Hindlimb muscle (tissue), 1 donor: ENCODE data around the gene BARHL2. TPM values are rescaled to one million over a fixed set of nuclear protein-coding genes. Genes with fewer than 3 reads are reported as not detected.

Experiments
- DNase-seq: peaks from one replicate; pipeline ENCODE4 v3.0.0-alpha.2; 2013
- polyA plus RNA-seq: library from polyadenylated mRNA; unstranded; fragments of 120-200 nt; gene quantifications from one replicate; pipeline ENCODE4 v1.2.1, GENCODE V29; 2013; ENCODE audit not compliant: insufficient read length

Gene BARHL2
- polyA plus RNA-seq, 1 donor = not detected

DNA sequence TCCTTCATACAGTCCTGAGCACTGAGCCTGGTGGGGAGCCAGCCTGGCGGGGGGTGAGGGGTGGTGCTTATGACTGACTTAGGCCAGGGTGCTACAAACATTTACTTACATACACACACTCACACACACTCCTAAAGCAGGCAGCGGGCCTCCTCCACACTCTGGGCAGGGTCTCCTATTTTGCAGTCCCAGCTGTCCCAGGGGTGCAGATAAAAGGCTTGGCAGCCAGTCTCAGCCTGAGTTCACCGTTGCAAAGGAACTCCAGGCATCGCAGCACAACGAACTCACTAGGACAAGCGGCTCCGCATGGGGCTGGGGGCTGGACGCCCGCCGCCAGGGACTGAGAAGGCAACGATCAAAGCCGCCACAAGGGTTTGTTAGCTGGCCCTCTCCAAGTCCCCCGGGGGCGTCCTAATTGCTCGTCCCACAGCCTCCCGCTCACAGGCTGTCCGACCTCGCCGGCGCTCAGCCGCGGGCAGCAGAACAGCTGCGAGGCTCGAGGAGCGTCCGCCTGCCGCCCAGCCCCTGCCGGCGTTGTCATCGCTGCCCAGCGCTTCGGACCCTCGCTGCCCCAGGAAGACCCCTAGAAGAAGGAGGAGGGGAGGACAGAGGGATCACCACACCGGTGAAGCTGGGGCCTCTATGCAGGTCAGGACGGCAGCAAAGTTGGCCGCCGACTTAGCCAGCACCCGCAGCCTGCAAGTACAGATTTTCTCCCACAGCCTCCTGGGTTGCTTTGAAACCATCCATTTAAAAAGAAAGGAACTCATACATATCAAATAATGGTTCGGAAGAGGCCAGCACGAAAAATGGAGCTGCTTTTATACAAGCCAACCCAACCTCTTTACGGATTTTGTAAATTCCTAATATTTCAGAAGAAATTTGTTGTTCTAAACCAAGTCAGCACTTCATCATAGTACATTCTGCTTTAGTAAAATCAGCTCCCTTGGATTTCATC lies 6.2 kb downstream of the BARHL2 start:
- no peak for DNase-seq

DNA sequence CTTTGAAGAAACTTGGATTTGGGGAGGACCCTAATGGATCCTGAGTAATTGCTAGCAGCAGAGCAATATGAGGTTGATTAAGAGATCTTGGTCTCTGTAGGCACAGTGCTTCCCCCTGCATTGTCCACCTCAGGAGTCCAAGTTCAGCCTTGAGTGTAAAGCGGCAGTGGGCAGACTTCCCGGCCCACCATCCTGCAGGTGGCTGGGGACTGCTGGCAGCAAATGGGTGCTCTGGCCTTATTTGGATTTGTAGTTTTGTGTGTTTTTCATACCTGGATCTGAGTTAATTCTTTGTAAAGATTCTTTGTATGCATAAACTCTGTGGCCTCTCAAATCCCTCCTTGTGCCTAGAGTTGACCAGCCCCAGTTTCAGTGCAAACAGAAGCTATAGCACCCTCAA lies 7.6 kb downstream of the BARHL2 start:
- DNase-seq = no peak

- no peak for DNase-seq
These were observed 8.3 kb downstream of the BARHL2 start for GRCh38 chr1:90708826-90709225.

DNA sequence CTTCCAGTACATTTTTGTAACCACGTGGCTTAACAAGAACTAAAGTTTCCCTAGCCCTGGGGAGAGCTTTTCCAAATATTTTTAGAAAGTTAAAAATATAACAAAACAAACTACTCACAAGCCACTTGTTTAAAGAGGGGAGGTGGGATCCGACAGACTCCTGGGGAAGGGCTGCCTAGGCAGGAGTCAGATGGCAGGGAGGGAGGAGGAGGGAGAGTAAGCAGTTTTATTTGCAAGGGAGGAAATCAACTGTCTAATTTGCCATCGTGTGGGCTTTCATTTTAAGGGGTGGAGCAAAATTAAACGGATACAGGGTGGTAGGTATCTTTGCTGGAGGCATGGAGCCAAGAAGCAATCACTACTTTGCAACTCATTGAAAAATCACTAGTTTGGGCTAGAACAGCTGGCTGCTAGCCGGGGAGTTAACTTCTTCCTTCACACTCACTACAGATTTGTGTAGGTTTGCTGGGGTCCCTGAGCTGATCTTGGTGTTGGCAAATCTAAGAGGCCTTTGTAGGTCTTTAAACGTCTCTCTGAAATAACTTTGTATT lies 8.8 kb downstream of the BARHL2 start:
- no peak for DNase-seq

DNA sequence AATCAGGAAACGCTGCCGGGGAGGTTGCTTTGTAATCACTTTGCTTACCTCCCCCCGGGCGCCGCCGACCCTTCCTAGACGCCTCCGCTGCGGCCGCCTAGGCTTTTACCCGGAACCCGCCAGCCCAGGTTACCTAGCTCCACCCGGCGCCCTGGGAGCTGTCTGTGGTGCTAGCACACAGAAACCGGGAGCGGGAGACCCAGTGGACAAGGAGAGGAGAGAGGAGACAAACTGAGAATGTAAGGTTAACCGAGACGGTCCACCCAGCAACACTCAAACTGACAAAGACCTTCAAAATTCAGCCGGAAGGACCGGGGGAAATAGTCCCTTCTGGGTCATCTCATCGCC lies 9.8 kb downstream of the BARHL2 start:
- no peak for DNase-seq

DNA sequence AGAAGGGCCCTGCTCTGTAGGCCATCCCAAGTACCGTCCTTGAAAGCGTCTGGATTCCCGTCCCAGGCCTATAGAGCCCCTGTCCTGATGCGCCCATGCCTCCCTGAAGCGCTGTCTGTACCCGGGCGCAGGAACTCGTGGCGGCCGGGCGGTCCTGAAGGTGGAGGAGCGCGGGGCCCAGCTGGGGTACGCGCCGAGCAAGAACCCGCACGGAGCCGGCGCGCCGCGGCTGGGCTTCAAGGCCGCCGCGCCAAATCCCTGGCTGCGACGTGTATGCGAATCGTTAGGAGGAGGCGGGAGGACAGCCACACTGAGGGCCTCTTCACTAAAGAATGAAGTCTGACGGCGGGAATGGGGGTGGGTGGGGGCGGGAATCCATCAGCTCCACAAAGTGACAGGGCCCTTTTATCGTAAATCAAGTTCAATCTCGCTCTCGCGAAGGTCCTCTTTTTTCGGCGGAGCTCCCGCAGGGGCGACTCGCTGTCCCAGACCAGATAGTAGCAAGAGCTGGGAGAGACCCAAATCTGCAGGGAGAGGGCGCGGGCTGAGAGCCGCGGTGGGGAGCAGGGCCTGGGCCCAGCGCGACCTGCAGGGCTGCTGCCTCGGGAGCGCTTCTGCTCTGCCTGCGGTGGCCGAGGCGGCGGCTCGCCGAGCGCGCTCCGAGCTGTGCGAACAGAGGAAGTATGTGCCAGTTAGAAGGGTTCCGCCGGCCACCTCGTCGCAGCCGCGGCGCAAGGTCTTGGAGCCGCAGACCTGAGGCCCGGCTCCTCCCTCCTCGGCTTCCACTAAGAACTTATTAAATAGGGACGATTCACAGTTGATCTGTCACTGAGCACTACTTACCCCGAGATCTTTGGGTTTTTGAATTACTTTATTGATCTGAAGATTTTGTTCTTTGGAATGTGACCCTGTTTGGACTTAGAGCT lies 10.4 kb downstream of the BARHL2 start:
- no peak for DNase-seq

- no peak for DNase-seq
These were observed 11.1 kb downstream of the BARHL2 start for GRCh38 chr1:90705956-90706355.

GRCh38 chr1:90704817-90705216 lies 12.3 kb downstream of the BARHL2 start:
- no peak for DNase-seq

DNA sequence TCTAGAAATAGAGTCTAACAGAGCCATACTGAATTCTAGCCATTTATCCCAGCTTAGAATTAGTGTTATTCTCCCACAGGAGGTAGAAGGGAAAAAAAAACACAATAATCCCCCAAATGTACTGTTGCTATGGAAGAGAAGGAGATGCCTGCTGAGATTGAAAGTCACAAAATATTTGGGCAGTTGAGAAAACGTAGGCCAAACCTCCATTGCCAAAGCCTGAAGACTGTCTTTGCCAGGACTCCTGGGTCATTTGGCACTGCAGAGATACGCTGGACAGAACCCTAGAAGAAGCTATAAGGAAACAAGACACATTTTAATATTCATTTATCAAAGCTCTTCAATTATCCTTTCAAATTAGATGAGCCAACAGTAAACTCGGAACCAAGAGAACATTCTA lies 22.3 kb downstream of the BARHL2 start:
- no peak for DNase-seq

DNA sequence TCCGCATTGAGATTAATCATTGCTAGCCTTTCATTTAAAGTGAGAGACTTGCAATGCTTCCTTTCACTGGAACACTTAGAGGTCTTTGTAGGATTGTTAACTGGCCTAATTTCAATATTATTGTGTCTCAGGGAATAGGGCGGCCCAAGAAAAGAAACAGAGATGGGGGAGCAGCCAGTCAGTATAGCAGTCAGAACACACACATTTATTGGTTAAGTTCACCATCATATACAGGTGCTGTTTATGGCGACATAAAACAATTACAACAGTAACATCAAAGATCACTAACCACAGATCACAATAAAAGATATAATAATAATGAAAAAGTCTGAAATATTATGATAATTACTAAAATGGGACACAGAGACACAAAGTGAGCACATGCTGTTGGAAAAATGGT lies 29.4 kb downstream of the BARHL2 start:
- DNase-seq = no peak

DNA sequence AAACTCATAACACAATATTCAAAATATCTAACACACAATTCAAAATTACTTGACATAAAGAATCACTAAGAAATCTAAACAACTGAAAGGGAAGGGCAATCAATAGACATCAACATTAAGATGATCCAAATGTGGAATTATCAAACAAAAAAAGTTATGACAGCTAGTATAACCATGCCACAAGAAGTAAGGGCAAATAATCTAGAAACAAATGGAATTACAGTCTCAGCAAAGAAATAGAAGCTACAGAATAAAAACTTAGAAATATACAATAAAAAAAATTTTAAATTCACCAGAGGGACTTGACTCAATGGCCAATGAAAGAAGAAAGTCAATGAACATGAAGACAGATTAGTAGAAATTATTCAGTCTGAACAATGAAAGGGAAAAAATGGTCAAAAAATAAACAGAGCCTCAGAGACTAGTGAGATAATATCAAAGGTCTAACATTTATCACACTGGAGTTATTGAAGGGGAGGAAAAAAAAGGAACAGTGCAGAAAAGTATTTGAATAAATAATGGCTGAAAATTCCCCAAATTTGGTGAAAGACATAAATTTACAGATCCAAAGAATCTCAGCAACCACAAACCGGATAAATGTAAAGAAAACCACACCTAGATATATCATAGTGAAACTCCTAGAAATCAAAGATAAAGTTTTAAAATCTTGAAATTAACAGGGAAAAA lies 41.8 kb downstream of the BARHL2 start:
- no peak for DNase-seq

- DNase-seq = no peak
These were observed 45.4 kb downstream of the BARHL2 start for GRCh38 chr1:90671741-90672140.

GRCh38 chr1:90671251-90671650 lies 45.9 kb downstream of the BARHL2 start:
- DNase-seq = no peak
